HG03175 (cell line): Measurements from ENCODE around the gene SPIRE2.
"Not testable (repeated sequence)": the region's sequence is repeated elsewhere in the genome, so short reads cannot be mapped to it uniquely, and the experiment has no call there.

Source experiments
- ATAC-seq: cut with Tn5 transposase; IDR thresholded peaks from one replicate; pipeline ENCODE4 v1.9.1; 2021; ENCODE audit warnings: mild to moderate bottlenecking, moderate library complexity; ENCODE audit not compliant: unreplicated experiment

The SPIRE2 gene

GRCh38 chr16:89836484-89836883 is 8.2 kb downstream of the SPIRE2 start:
- ATAC-seq: not testable (repeated sequence)

- no peak for ATAC-seq
These were observed 8.8 kb downstream of the SPIRE2 start for GRCh38 chr16:89837014-89837546.

GRCh38 chr16:89841275-89841674 is 13.0 kb downstream of the SPIRE2 start:
- ATAC-seq: no peak

- ATAC-seq: no peak
These were observed 14.5 kb downstream of the SPIRE2 start for GRCh38 chr16:89842471-89843408.

- ATAC-seq: no peak
These were observed 15.4 kb downstream of the SPIRE2 start for GRCh38 chr16:89843409-89844350.

GRCh38 chr16:89844739-89845339 is 16.6 kb downstream of the SPIRE2 start:
- no peak for ATAC-seq

- ATAC-seq: no peak
These were observed 17.1 kb downstream of the SPIRE2 start for GRCh38 chr16:89845417-89845816.

GRCh38 chr16:89847051-89847939 is 19.0 kb downstream of the SPIRE2 start:
- ATAC-seq: no peak

- ATAC-seq: no peak
These were observed 19.6 kb downstream of the SPIRE2 start for GRCh38 chr16:89847940-89848297.

- ATAC-seq: no peak
These were observed 20.7 kb downstream of the SPIRE2 start for GRCh38 chr16:89848974-89849373.

- ATAC-seq: no peak
These were observed 25.2 kb downstream of the SPIRE2 start for GRCh38 chr16:89853306-89853993.

GRCh38 chr16:89855301-89855945 is 27.1 kb downstream of the SPIRE2 start:
- no peak for ATAC-seq

- no peak for ATAC-seq
These were observed 27.7 kb downstream of the SPIRE2 start for GRCh38 chr16:89855986-89856385.

- no peak for ATAC-seq
These were observed 30.8 kb downstream of the SPIRE2 start for GRCh38 chr16:89858973-89859614.

GRCh38 chr16:89859615-89860007 is 31.3 kb downstream of the SPIRE2 start:
- no peak for ATAC-seq

GRCh38 chr16:89860747-89861304 is 32.6 kb downstream of the SPIRE2 start:
- ATAC-seq: no peak

- ATAC-seq: no peak
These were observed 33.4 kb downstream of the SPIRE2 start for GRCh38 chr16:89861648-89862047.

- ATAC-seq: no peak
These were observed 34.5 kb downstream of the SPIRE2 start for GRCh38 chr16:89862732-89863131.
